Stomach (tissue), 9 donors: ENCODE results near the gene TFRC. TPM values are rescaled to one million over a fixed set of nuclear protein-coding genes. Genes with fewer than 3 reads are reported as not detected.
"Not testable (repeated sequence)": the region's sequence is repeated elsewhere in the genome, so short reads cannot be mapped to it uniquely, and the experiment has no call there.

Experiments used
- DNase-seq, 2 donors: peaks; one replicate each; pipeline versions ENCODE4 v3.0.0 to v3.0.0-alpha.2; 2013 to 2019
- H3K27ac ChIP-seq, 5 donors: fragments of 200-600 bp in 4 of 5; sonication (generic) in 4 of 5; one replicate each; pipeline ENCODE4 v1.5.1; 2013 to 2019; ENCODE audit warnings: mild to moderate bottlenecking in 1 of 5, moderate library complexity in 1 of 5
- H3K27me3 ChIP-seq, 3 donors: fragments of 200-600 bp; sonication (generic); one replicate each; pipeline ENCODE4 v1.5.1; 2017 to 2019; ENCODE audit warnings: mixed run types in 1 of 3
- H3K36me3 ChIP-seq, 4 donors: fragments of 200-600 bp; sonication (generic); 1 replicate in 3 of 4; 2 replicates in 1 of 4; pipeline ENCODE4 v1.5.1; 2016 to 2019
- H3K4me1 ChIP-seq, 4 donors: fragments of 200-600 bp; sonication (generic); one replicate each; pipeline ENCODE4 v1.5.1; 2016 to 2019
- H3K4me3 ChIP-seq, 4 donors: fragments of 200-600 bp; sonication (generic) in 3 of 4; one replicate each; pipeline ENCODE4 v1.5.1; 2016 to 2019; ENCODE audit warnings: mild to moderate bottlenecking in 1 of 4
- H3K9me3 ChIP-seq, 4 donors: fragments of 200-600 bp; sonication (generic); one replicate each; pipeline ENCODE4 v1.5.1; 2016 to 2019
- CTCF ChIP-seq, 7 experiments: fragments of 450-650 bp in 4 of 7; fragments of 200-600 bp in 3 of 7; sonication (generic) in 3 of 7; IDR thresholded peaks; one replicate each; pipeline ENCODE4 v1.5.1; 2016 to 2019; ENCODE audit warnings: antibody characterized with exemption in 7 of 7, control low read depth in 2 of 7, mild to moderate bottlenecking in 1 of 7
- EP300 ChIP-seq: sonication (generic); formaldehyde crosslinking; IDR thresholded peaks from one replicate; pipeline ENCODE4 v1.6.1; 2017; ENCODE audit warnings: antibody characterized with exemption
- POLR2A ChIP-seq, 4 donors: fragments of 450-650 bp; IDR thresholded peaks; one replicate each; pipeline ENCODE4 v1.6.1; 2016; ENCODE audit warnings: antibody characterized with exemption in 4 of 4, control low read depth in 2 of 4, mild to moderate bottlenecking in 1 of 4, moderate library complexity in 1 of 4
- POLR2AphosphoS5 ChIP-seq, 3 donors: sonication (generic); formaldehyde crosslinking; IDR thresholded peaks; one replicate each; pipeline ENCODE4 v1.6.1; 2016; ENCODE audit warnings: antibody characterized with exemption in 3 of 3
- WGBS, 5 donors: extraction: QIAGEN DNeasy Blood & Tissue Kit in 3 of 5; methylation state at CpG; one replicate each; pipeline versions ENCODE4 v1.1.5 to v1.1.7; 2013 to 2018; 5-methylcytosine and 5-hydroxymethylcytosine counted together
- intact Hi-C: fragments of 100-400 bp; cut with DNase I; formaldehyde crosslinking; loops from one replicate; pipeline ENCODE4 v1.15.1; 2023; ENCODE audit warnings: low total_unique reads
- polyA plus RNA-seq, 3 donors: library from polyadenylated mRNA; stranded (reverse); fragments of 200-250 nt; gene quantifications; one replicate each; pipeline ENCODE4 v1.2.3, GENCODE V29; 2013
- total RNA-seq, 5 donors: library from RNA; depleted of rRNA; stranded (reverse); fragments of >200 nt; gene quantifications; one replicate each; pipeline versions ENCODE4 v1.1.0 to v1.2.3, GENCODE V29; 2014 to 2016
- donor health status: healthy with polysubstance abuse.
- donor health status: Bipolar disorder and iron deficiency.
- donor health status: healthy.

Gene TFRC
- total and polyA plus RNA-seq, 8 donors, result 5.5 to 289 (median 42.1) TPM

- no peak for TF ChIP-seq POLR2AphosphoS5 (IDR thresholded peaks at IDR 0.05)
- no peak for TF ChIP-seq EP300
- TF ChIP-seq POLR2A (IDR thresholded peaks at IDR 0.05), result no peak
- no peak for TF ChIP-seq CTCF (IDR thresholded peaks at IDR 0.05)
- DNase-seq, result no peak
- peaks cover 84 to 100% (median 100%) of the 10 kb centered on the region in 4 donors for H3K36me3 ChIP-seq
- H3K27me3 ChIP-seq, result no peaks in the 10 kb centered on the region
- no peaks in the 10 kb centered on the region for H3K4me1 ChIP-seq
- no peak overlapping the region for H3K27ac ChIP-seq
- intact Hi-C loops, result no loop called here
- no peak overlapping the region for H3K4me3 ChIP-seq
- 78 to 97% (median 80%) methylated on average over 3 of the region's 3 CpGs for WGBS, 5 donors
- no peaks in the 10 kb centered on the region for H3K9me3 ChIP-seq
These were observed 24.0 kb downstream of the TFRC start for GRCh38 chr3:196057760-196058331.

- H3K4me1 ChIP-seq, H3K27me3 ChIP-seq, H3K27ac ChIP-seq, intact Hi-C loops, H3K4me3 ChIP-seq, H3K9me3 ChIP-seq, DNase-seq: not testable (repeated sequence)
- H3K36me3 ChIP-seq, result peaks cover 83 to 100% (median 100%) of the 10 kb centered on the region in 4 donors
- 94 to 97% (median 95%) methylated on average over 6 of the region's 6 CpGs for WGBS, 5 donors
These were observed 25.5 kb downstream of the TFRC start for GRCh38 chr3:196056371-196056770.

DNA sequence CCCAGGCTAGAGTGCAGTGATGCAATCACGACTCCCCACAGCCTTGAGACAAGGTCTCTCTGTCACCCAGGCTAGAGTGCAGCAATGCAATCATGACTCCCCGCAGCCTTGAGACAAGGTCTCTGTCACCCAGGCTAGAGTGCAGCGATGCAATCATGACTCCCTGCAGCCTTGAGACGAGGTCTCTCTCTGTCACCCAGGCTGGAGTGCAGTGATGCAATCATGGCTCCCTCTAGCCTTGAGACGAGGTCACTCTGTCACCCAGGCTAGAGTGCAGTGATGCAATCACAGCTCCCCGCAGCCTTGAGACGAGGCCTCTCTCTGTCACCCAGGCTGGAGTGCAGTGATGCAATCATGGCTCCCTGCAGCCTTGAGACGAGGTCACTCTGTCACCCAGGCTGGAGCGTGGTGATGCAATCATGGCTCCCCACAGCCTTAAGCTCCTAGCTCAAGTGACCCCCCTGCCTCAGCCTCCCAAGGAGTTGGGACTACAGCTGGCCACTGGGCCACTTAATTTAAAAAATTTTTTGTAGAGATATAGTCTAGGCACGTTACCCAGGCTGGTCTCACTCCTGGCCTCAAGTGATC is 26.1 kb downstream of the TFRC start:
- no peak for TF ChIP-seq CTCF (IDR thresholded peaks at IDR 0.05)
- no peak for TF ChIP-seq POLR2AphosphoS5 (IDR thresholded peaks at IDR 0.05)
- TF ChIP-seq EP300, result no peak
- no peak for TF ChIP-seq POLR2A (IDR thresholded peaks at IDR 0.05)

GRCh38 chr3:196055240-196055639 is 26.6 kb downstream of the TFRC start:
- H3K36me3 ChIP-seq, result peaks cover 77 to 100% (median 100%) of the 10 kb centered on the region in 4 donors
- TF ChIP-seq CTCF (IDR thresholded peaks at IDR 0.05) (no peak), POLR2A (IDR thresholded peaks at IDR 0.05) (no peak), POLR2AphosphoS5 (IDR thresholded peaks at IDR 0.05) (no peak), EP300 (no peak)
- no peaks in the 10 kb centered on the region for H3K9me3 ChIP-seq
- no peaks in the 10 kb centered on the region for H3K27me3 ChIP-seq
- no peak for DNase-seq
- H3K4me1 ChIP-seq, result no peaks in the 10 kb centered on the region
- WGBS, 5 donors, result 86 to 93% (median 91%) methylated on average over 8 of the region's 8 CpGs
- no peak overlapping the region for H3K4me3 ChIP-seq
- no peak overlapping the region for H3K27ac ChIP-seq
- intact Hi-C loops, result no loop called here

More for the DNA sequence above, 26.1 kb downstream of the TFRC start:
- Histone ChIP-seq H3K9me3 (no peaks in the 10 kb centered on the region), H3K27me3 (no peaks in the 10 kb centered on the region), H3K36me3 (peaks cover 77 to 100% (median 100%) of the 10 kb centered on the region in 4 donors), H3K4me3 (no peak overlapping the region), H3K4me1 (no peaks in the 10 kb centered on the region), H3K27ac (no peak overlapping the region)
- 75 to 91% (median 89%) methylated on average over 9 to 10 of the region's 10 CpGs for WGBS, 5 donors
- peak in 1 of 2 donors; percentile 15 for DNase-seq
- intact Hi-C loops, result no loop called here

DNA sequence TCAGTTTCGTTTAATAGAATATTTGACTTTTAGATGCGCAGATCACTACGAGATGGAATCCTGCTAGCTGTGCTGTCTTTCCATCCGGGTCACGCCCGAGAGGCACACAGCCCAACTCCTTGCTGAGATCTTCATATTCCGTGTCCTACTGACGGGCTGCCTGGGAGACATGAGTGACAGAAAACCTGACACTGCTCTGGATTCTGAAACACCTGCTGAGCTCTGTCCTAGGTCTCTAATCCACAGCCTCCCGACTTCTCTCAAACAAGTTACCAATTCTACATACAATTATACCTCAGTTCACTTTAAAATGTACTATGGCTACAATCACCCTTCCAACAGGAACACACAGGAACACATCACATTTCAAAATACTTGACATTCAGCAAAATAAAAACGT is 27.2 kb downstream of the TFRC start:
- intact Hi-C loops, result no loop called here
- Histone ChIP-seq H3K27ac (no peak overlapping the region), H3K4me1 (no peaks in the 10 kb centered on the region), H3K36me3 (peaks cover 81 to 100% (median 100%) of the 10 kb centered on the region in 4 donors), H3K27me3 (no peaks in the 10 kb centered on the region), H3K4me3 (no peak overlapping the region), H3K9me3 (no peaks in the 10 kb centered on the region)
- TF ChIP-seq POLR2A (IDR thresholded peaks at IDR 0.05) (no peak), CTCF (IDR thresholded peaks at IDR 0.05) (no peak), POLR2AphosphoS5 (IDR thresholded peaks at IDR 0.05) (no peak), EP300 (no peak)
- no peak for DNase-seq
- WGBS, 5 donors, result 85 to 92% (median 90%) methylated on average over 10 of the region's 10 CpGs
